HepG2 (cell line): ENCODE measurements around the gene FNBP1L. TPM values are rescaled to one million over a fixed set of nuclear protein-coding genes. Genes with fewer than 3 reads are reported as not detected.

Source experiments
- EZH2 ChIP-seq: conservative IDR thresholded peaks from 2 replicates; pipeline ENCODE4 v1.6.1; 2012; ENCODE audit warnings: mild to moderate bottlenecking, low read depth, low read length, moderate library complexity
- GATAD2A ChIP-seq: IDR thresholded peaks from 2 replicates; pipeline ENCODE4 v1.6.1; 2016
- GZF1 ChIP-seq: sonication (generic); formaldehyde crosslinking; IDR thresholded peaks from 2 replicates; pipeline ENCODE4 v1.5.1; 2020; ENCODE audit warnings: mild to moderate bottlenecking, missing genetic modification reagents
- NRL ChIP-seq: sonication (generic); formaldehyde crosslinking; IDR thresholded peaks from 2 replicates; pipeline ENCODE4 v1.5.0; 2020; ENCODE audit warnings: missing genetic modification reagents, mild to moderate bottlenecking, moderate library complexity, borderline replicate concordance
- PITX1 ChIP-seq: sonication (generic); formaldehyde crosslinking; IDR thresholded peaks from 2 replicates; pipeline ENCODE4 v1.5.1; 2020; ENCODE audit warnings: mild to moderate bottlenecking, missing genetic modification reagents
- POLR2A ChIP-seq, 2 experiments: IDR thresholded peaks; 2 replicates each; pipeline ENCODE4 v1.6.1; 2011; ENCODE audit warnings: low read depth in 2 of 2, low read length in 2 of 2, mild to moderate bottlenecking in 1 of 2, moderate library complexity in 1 of 2; ENCODE audit not compliant: insufficient read depth in 1 of 2
- RBM39 ChIP-seq: fragments of 200-400 bp; formaldehyde crosslinking; IDR thresholded peaks from one replicate; pipeline ENCODE4 v1.6.1; 2018; ENCODE audit warnings: antibody characterized with exemption, mild to moderate bottlenecking, low read depth, low read length; ENCODE audit not compliant: poor library complexity, severe bottlenecking
- RCOR2 ChIP-seq: IDR thresholded peaks from 2 replicates; pipeline ENCODE4 v1.6.1; 2016; ENCODE audit warnings: missing biosample characterization, missing genetic modification reagents
- RNF2 ChIP-seq: fragments of 450-650 bp; conservative IDR thresholded peaks from 2 replicates; pipeline ENCODE4 v1.6.1; 2016; ENCODE audit warnings: low read depth
- SMAD9 ChIP-seq: sonication (generic); formaldehyde crosslinking; IDR thresholded peaks from 2 replicates; pipeline ENCODE4 v1.5.1; 2020; ENCODE audit warnings: mild to moderate bottlenecking, missing genetic modification reagents
- U2AF1 ChIP-seq: fragments of 200-400 bp; formaldehyde crosslinking; optimal IDR thresholded peaks from 2 replicates; pipeline ENCODE3; 2017; ENCODE audit warnings: mild to moderate bottlenecking, low read depth, low read length
- ZBTB20 ChIP-seq: sonication (generic); formaldehyde crosslinking; IDR thresholded peaks from 2 replicates; pipeline ENCODE4 v1.8.1; 2023; ENCODE audit warnings: missing genetic modification reagents, low read depth, mild to moderate bottlenecking, borderline replicate concordance
- ZBTB38 ChIP-seq: sonication (generic); formaldehyde crosslinking; IDR thresholded peaks from 2 replicates; pipeline ENCODE4 v1.5.1; 2020; ENCODE audit warnings: mild to moderate bottlenecking, missing genetic modification reagents
- ZBTB40 ChIP-seq, 2 experiments: fragments of 450-650 bp in 1 of 2; sonication (generic) in 1 of 2; formaldehyde crosslinking in 1 of 2; IDR thresholded peaks; 2 replicates each; pipeline versions ENCODE4 v1.6.1 to v1.8.0; 2016 to 2022; ENCODE audit warnings: antibody characterized with exemption in 1 of 2, mild to moderate bottlenecking in 1 of 2, missing genetic modification reagents in 1 of 2
- ZFP37 ChIP-seq: sonication (generic); formaldehyde crosslinking; IDR thresholded peaks from 2 replicates; pipeline ENCODE4 v1.4.0; 2020; ENCODE audit warnings: missing genetic modification reagents, borderline replicate concordance
- ZNF234 ChIP-seq: sonication (generic); formaldehyde crosslinking; conservative IDR thresholded peaks from 2 replicates; pipeline ENCODE4 v1.5.1; 2020; ENCODE audit warnings: mild to moderate bottlenecking, missing genetic modification reagents
- ZNF775 ChIP-seq: sonication (generic); formaldehyde crosslinking; IDR thresholded peaks from 2 replicates; pipeline ENCODE4 v1.4.0; 2020; ENCODE audit warnings: missing genetic modification reagents, mild to moderate bottlenecking, moderate library complexity, borderline replicate concordance
- ZNF800 ChIP-seq: sonication (generic); formaldehyde crosslinking; IDR thresholded peaks from 2 replicates; pipeline ENCODE4 v1.4.0; 2020; ENCODE audit warnings: missing genetic modification reagents
- polyA plus RNA-seq, 8 experiments: library from polyadenylated mRNA; depleted of rRNA in 3 of 8; stranded (reverse) in 7 of 8; unstranded in 1 of 8; fragments of >200 nt; fragmentation: Illumina TruSeq in 4 of 8; extraction: Trizol in 4 of 8; gene quantifications; 2 replicates each; pipeline versions ENCODE4 v1.2.1 to v1.2.3, GENCODE V29; 2011 to 2016; ENCODE audit warnings: low read depth in 4 of 8, missing spikeins in 1 of 8, mixed read lengths in 1 of 8; ENCODE audit not compliant: insufficient read depth in 1 of 8
- total RNA-seq, 5 experiments: library from RNA; depleted of rRNA; stranded (reverse); fragments of >200 nt; fragmentation: Illumina TruSeq; extraction: Trizol; gene quantifications; 2 replicates each; pipeline ENCODE4 v1.2.3, GENCODE V29; 2016; ENCODE audit warnings: low read depth in 1 of 5

FNBP1L gene
- total and polyA plus RNA-seq, 2 of the 13 experiments (the other 11 are each of a cell fraction or from before 2014, with no cell fraction given): 24.1 to 27.1 TPM

GRCh38 chr1:93591676-93592550, 144.0 kb downstream of the FNBP1L start (continued):
- TF ChIP-seq ZBTB40 (IDR thresholded peaks at IDR 0.05): no peak
- peak; percentile 36 for TF ChIP-seq ZBTB40 (CRISPR knock-in tag; IDR thresholded peaks at IDR 0.05)
- no peak; the same call in 1 of the 2 replicates for TF ChIP-seq NRL (CRISPR knock-in tag)
- peak; percentile 74; the same call in 1 of the 2 replicates for TF ChIP-seq ZBTB20
- no peak for TF ChIP-seq ZNF800 (CRISPR knock-in tag)
- TF ChIP-seq RBM39: no peak
- TF ChIP-seq RNF2: 0 out of 2 replicates have a peak, but pooled peaks have one; percentile 23
- no peak for TF ChIP-seq SMAD9
- 0 out of 2 replicates have a peak, but pooled peaks have one; percentile 32 for TF ChIP-seq ZFP37 (CRISPR knock-in tag)
- no peak for TF ChIP-seq ZNF234
- TF ChIP-seq RCOR2 (CRISPR knock-in tag): no peak
- TF ChIP-seq POLR2A (IDR thresholded peaks at IDR 0.05; ENCODE audit: insufficient read depth in 1 of 2, low read depth in 2 of 2, low read length in 2 of 2): peak; percentile 69 to 71
- TF ChIP-seq U2AF1: no peak
- TF ChIP-seq PITX1 (CRISPR knock-in tag): peak; percentile 72
- peak; percentile 89 for TF ChIP-seq GATAD2A
- 0 out of 2 replicates have a peak, but pooled peaks have one; percentile 61 for TF ChIP-seq GZF1 (CRISPR knock-in tag)
- 0 out of 2 replicates have a peak, but pooled peaks have one; percentile 34 for TF ChIP-seq ZNF775 (CRISPR knock-in tag)
- TF ChIP-seq ZBTB38 (CRISPR knock-in tag): peak; percentile 52
- TF ChIP-seq EZH2: no peak
